SKM-1 (cell line): ENCODE measurements around the gene TIMD4.

ENCODE experiments used
- DNase-seq: peaks from one replicate; lab custom pipeline; 2025; ENCODE audit not compliant: unreplicated experiment; lab: John Stamatoyannopoulos, UW

The TIMD4 gene

DNA sequence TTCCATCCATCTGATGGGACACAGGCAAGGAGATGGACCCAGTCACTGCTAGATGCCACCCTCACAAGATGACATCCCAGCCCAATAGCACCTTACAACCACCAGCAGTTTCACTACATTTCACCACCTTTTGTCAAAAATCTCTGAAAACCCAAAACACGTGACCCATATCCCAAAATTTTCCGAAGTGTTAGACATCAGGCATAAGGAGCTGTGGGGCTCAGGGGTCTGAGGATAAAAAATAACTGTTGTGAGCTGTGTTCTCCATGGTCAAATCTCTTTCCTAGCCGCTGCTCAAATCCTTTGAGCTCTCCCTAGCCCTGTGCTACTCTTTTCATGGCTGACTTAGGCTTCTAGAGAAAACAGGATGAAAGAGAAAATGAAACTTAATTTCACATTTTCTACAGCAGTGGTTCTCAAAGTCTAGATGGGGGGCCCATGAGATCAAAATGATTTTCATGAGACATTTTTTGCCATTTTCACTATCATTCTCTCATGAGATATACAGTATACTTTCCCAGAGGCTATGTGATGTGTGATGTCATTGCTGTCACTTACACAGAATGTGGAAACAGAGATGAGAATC lies 40.7 kb downstream of the TIMD4 start:
- no peak for DNase-seq

- no peak for DNase-seq
Measured at GRCh38 chr5:156920861-156921431, 42.1 kb downstream of the TIMD4 start.

DNA sequence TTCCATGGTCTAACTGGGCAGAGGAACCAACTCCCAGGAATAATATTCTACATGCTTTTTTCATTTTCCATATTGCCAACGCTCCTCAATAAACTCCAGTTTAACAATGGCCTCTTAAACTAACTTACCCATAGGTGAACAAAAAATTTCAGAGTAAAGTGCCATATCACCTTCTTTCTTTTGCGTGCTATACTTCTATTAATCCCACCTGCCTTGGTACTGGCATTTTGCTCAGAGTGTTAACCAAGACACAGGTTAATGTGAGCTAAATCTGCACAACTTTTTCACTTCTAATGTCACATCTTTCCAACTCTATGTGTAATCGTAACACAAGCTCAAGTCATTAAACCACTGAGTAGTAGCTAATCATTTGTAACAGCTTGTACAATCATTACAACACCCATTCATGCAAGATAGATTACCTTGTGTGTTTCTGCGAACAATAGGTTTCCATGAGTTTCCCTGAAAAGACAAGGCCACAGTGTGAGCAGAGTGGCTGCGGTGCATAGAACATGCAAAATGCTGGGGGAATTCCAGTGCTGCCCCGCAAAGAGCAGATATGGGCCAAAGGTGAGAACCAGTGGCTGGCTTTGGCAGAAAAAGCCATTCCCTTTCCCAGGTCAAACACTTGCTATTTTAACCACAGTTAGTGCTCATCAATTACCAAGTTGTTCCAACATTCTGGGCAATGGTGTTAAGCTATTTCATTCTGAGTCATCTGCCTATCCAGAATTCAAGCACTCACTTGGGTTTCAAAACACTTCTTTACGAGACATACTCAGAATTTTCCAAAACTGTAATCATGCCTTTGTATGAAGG lies 42.8 kb downstream of the TIMD4 start:
- no peak for DNase-seq

- DNase-seq: no peak
Measured at GRCh38 chr5:156918311-156918845, 44.6 kb downstream of the TIMD4 start.

GRCh38 chr5:156914371-156914737 lies 48.7 kb downstream of the TIMD4 start:
- DNase-seq: no peak

DNA sequence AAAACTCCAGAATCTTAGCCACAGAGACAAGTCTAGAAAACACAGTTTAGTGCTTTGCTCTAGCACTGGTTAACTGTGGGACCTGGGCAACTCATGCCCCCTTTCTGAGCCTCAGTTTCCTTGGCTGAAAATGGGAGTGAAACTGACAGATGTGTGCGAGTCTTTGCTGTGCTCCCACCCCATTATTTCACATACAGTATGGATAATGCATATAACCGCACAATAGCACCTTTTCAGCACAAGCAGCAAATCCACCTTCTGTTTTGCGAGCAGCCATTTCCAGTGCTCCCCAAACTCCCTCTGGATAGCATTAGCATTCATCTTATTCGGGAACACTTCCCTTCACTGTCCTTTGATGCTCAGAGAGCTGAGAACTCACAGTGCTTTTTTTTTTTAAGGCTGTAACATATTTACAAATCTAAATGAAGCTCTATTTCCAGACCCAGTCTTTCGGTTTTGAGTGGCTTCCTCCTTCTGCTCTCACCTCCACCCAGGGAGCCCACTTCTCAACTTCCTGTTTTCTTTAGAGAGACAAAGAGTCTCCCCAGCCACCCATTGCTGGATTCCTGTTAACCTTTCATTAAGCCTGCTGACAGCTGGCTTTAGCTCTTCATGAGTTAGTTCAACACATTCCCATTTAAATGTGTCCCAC lies 49.2 kb downstream of the TIMD4 start:
- DNase-seq: peak; percentile 81

- no peak for DNase-seq
Measured at GRCh38 chr5:156913355-156913718, 49.7 kb downstream of the TIMD4 start.

GRCh38 chr5:156912869-156913268 lies 50.2 kb downstream of the TIMD4 start:
- DNase-seq: no peak

GRCh38 chr5:156909180-156909579 lies 53.8 kb downstream of the TIMD4 start:
- DNase-seq: no peak

GRCh38 chr5:156907667-156908066 lies 55.4 kb downstream of the TIMD4 start:
- DNase-seq: no peak

DNA sequence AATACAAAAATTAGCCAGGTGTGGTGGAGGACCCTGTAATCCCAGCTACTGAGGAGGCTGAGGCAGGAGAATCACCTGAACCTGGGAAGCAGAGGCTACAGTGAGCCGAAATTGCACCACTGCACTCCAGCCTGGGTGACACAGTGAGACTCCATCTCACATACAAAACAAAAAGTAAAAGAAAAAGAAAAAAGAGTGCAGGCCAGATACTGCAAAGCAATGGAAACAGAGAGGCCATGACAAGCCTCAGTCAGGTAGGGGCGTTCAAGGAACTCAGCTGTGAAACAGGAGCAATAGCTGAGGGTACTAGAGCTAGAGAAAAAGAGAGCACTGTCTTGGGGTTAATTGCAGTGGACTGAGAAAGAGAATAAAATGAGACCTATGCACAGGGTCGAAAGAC lies 56.2 kb downstream of the TIMD4 start:
- DNase-seq: no peak

- no peak for DNase-seq
Measured at GRCh38 chr5:156896546-156896945, 66.5 kb downstream of the TIMD4 start.

GRCh38 chr5:156893517-156893916 lies 69.5 kb downstream of the TIMD4 start:
- DNase-seq: no peak

DNA sequence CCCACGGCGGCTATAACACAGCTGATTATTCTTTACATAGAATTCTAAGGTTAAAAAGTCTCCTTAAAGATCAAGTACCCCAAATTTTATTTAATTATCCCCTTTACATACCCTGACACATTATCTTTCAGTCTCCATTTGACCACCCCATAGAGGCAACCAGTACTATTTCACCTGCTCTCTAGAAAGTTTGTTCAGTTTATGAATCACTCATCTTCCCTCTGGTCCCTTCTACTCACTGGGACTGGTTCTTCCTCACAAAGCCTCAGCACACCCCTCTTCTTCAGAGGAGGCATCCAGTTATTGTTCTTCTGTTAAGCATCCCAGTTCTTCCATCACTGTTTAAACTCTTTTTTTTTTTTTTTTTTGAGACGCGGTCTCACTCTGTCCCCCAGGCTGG lies 70.2 kb downstream of the TIMD4 start:
- DNase-seq: no peak

DNA sequence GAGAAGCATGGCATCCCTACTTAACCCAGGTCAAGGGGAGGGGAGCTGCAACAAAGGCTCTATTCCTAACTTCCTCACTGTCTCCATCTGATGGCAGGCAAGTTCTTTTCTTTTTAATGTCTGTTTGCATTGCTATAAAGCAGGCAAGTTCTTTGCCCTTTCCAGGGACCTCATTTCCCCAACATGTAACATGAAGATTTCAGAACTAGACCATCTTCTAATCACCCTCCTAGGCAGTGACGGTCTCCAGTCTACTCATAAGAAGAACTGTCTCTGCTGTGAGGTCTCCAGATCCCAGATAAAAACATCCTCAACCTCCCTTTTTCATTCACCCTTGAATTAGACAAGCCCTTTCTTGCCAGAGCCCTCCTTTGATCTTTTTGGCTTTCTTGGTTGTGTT lies 70.8 kb downstream of the TIMD4 start:
- DNase-seq: no peak

- no peak for DNase-seq
Measured at GRCh38 chr5:156888520-156888919, 74.5 kb downstream of the TIMD4 start.

DNA sequence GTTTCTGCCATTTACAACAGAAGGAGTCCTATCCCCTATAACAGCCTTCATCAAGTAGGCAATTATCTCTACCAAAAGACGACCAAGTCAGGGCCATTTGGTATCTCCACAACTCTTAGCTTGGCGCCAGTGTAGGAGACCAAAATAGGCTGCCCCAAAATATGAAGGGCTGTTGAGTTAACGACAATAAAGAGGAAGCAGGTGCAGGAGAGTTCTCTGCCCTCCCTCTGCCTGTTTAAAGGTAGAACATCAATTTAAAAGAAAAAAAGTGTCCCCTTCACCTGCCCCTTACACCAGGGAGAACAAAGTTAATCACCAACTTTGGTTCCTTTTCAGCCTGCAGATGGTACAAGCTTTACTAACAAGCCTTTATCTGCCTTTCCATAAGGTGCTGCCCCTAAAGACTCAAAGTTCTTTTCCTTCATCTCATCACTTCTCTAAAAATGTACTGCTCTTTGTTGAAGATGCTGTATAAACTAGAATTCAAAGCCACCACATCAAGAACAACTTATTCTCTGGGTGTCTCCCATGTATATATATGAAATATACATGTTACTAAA lies 79.6 kb downstream of the TIMD4 start:
- DNase-seq: no peak

GRCh38 chr5:156879665-156880285 lies 83.3 kb downstream of the TIMD4 start:
- no peak for DNase-seq

DNA sequence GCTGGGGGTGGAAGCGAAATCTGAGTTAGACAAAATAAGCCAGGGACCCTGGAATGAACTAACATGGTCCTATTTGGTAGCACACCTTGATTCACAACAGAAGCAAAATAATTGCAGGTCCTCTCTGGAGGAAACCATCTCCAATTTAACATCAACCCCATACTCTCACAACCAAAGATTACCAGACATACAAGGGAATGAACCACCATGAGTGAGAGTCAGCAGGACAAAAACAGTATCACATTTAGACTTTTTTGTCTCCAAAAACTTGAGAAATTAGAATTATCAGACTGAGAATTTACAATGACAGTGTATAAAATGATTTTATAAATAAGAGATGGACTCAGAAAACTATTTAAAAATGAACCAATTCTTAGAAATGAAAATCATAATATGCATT lies 91.8 kb downstream of the TIMD4 start:
- DNase-seq: no peak

- DNase-seq: no peak
Measured at GRCh38 chr5:156870498-156870839, 92.6 kb downstream of the TIMD4 start.
